GM19467 (cell line): ENCODE results near the gene HSD3B7.
"Not testable (repeated sequence)": the region's sequence is repeated elsewhere in the genome, so short reads cannot be mapped to it uniquely, and the experiment has no call there.

ENCODE experiments used
- ATAC-seq: cut with Tn5 transposase; IDR thresholded peaks from one replicate; pipeline ENCODE4 v1.9.1; 2021; ENCODE audit warnings: mild to moderate bottlenecking, moderate library complexity; ENCODE audit not compliant: unreplicated experiment

Gene HSD3B7

GRCh38 chr16:31017756-31018155 lies 32.7 kb downstream of the HSD3B7 start:
- ATAC-seq = not testable (repeated sequence)

DNA sequence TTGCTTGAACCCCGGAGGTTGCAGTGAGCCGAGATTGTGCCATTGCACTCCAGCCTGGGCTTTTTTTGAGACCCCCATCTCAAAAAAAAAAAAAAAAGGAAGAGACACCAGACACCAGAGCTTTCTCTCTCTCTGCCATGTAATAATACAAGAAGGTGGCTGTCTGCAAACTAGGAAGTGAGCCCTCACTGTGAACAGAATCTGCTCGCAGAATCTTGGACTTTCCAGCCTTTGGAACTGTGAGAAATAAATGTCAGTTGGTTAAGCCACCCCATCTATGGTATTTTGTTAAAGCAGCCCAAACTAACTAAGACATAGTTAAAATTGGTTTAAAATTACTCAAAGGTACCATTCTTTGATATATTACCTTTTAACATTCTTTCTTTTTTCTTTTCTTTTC lies 35.5 kb downstream of the HSD3B7 start:
- ATAC-seq = no peak

DNA sequence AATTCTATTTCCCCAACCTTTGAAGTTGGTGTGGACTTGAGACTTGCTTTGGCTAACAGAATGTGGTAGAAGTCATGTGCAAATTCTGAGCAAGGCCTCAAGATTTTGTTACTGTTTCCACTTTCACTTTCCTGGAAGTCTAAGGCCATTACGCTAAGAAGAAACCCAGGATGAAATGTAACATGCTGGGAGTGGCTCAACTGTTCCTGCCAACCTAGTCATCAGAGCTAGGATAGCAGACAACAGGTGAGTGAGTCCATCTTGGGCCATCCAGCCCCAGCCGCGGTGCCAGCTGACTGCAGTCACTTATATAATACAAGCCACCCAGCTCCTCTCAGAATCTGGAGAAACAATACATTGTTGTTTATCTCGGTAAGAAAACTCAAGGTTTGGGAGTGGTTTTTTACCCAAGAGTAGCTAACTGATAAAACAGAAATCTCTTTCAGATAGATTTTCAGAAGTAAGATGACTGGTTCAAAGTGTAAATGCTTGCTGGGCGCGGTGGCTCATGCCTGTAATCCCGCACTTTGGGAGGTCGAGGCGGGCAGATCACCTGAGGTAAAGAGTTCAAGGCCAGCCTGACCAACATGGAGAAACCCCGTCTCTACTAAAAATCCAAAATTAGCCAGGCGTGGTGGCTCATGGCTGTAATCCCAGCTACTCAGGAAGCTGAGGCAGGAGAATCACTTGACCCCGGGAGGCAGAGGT lies 37.7 kb downstream of the HSD3B7 start:
- no peak for ATAC-seq

GRCh38 chr16:31023252-31023602 lies 38.2 kb downstream of the HSD3B7 start:
- ATAC-seq = no peak

DNA sequence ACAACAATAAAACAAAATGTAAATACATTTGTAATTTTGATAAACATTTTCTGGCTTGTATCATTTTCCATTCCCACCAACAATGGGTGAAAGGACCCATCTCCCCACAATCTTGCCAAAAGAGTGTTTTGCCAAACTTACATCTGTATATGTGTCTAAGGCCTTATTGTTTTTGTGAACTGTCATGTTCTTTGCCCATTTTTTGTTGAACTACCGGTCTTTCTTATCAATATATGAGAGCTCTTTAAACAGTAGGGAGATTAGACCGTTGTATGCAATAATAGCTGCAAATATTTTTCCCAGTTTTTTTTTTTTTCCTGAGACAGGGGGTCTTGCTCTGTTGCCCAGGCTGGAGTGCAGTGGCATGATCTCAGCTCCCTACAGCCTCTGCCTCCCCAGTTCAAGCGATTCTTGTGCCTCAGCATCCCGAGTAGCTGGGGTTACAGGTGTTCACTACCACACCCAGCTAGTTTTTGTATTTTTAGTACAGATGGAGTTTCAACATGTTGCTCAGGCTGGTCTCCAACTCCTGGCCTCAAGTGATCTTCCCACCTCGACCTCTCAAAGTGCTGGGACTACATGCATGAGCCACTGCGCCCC lies 38.7 kb downstream of the HSD3B7 start:
- no peak for ATAC-seq

- no peak for ATAC-seq
These were observed 40.3 kb downstream of the HSD3B7 start for GRCh38 chr16:31025339-31025738.

DNA sequence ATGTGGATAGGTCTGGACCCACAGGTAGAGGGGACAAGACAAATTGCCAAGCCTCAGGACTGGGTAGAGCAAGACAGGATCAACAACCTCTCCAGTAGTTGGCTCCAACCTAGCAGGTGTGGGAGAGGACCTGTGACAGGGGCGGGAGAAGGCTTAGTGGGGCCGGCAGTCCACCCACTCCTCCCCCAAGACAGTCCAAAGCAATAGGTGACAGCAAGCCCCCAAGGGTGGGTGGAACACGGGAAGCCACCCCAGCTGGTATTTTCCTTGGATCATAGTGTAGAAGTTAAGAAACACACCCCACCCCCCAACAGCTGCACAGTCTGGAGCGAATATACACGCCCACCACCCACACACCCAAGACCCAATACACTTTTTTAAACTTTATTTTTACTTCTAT lies 44.3 kb downstream of the HSD3B7 start:
- ATAC-seq = no peak

DNA sequence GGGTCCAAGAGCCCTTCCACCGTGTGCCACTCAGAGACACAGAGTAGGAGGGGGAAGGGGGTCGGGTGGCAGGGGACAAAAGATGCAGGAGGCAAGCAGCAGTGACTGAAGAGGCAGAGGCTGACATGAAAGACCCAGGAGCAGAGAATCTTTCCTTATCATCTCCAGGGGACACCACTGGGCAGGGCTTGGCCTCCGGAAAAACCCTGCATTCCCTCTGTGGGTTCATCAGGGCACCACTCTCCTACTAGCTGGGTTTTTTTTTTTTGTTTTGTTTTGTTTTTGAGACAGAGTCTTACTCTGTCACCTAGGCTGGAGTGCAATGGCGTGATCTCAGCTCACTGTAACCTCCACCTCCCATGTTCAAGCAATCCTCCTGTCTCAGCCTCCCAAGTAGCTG lies 46.3 kb downstream of the HSD3B7 start:
- ATAC-seq = no peak

DNA sequence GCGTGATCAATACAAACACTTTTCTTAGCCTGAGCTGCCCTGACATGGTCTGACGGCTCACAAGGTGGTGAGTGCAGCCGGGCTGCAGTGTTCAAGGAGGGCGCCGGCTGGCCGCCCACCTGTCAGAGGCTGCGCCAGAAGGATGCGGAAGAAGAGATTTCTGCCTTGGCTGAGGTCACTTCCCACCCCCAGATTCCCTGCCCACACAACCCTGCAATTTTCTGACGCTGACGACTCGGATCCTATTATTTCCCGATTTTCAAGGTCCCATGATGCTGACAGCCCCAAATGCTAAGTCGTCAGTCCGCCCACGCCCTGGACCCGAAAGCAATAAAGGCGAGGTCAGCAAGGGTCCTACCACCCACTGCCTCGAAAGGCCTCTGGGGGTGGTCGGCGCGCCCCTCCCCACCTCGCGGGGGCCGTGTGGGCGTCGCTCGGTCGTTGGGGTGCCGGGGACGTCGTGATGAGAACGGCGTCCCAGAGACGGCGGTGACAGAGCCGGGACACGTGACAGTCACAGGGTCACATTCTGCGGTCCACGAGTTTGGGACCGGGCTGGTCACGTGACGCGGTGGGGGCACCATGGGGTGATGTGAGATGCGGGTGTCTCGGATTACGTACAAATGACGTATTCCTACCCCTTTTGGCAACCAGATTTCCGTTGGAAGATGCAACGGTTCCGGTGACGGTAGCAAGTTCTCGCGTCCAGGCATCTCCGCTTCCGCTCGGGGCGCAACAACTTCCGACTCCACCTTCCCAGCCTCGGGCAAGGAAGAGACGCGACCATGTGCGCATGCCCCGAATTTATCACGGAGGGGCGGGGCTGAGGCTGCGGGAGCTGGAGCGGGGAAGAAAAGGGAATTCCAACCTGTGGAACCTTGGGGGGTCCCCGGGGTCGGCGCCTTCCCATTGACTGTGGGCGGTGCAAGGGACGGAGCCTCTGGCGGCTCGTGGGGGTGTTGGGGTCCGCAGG lies 48.0 kb downstream of the HSD3B7 start, which contains the start of gene STX4:
TSS of gene STX4 (plus strand) at position 823 of the 973 bp plus-strand sequence. CDS start 248 bp downstream, outside the sequence.
- ATAC-seq = peak; percentile 75

- ATAC-seq = peak; percentile 45
These were observed 48.9 kb downstream of the HSD3B7 start for GRCh38 chr16:31033709-31034492.

GRCh38 chr16:31036691-31037090 lies 51.7 kb downstream of the HSD3B7 start:
- ATAC-seq = no peak
